Tibial nerve (tissue), 4 donors: ENCODE data around the gene MEGF10. TPM values are rescaled to one million over a fixed set of nuclear protein-coding genes. Genes with fewer than 3 reads are reported as not detected.

ENCODE experiments used
- DNase-seq, 2 donors: peaks; one replicate each; pipeline ENCODE4 v3.0.0-alpha.2; 2019; ENCODE audit warnings: low spot score in 2 of 2
- H3K27ac ChIP-seq, 4 donors: fragments of 200-600 bp; sonication (generic) in 3 of 4; one replicate each; pipeline ENCODE4 v1.5.1; 2017 to 2019; ENCODE audit warnings: mild to moderate bottlenecking in 1 of 4
- H3K27me3 ChIP-seq, 2 donors: fragments of 200-600 bp; sonication (generic) in 1 of 2; one replicate each; pipeline versions ENCODE4 v1.5.1 to v1.6.0; 2017 to 2019
- H3K36me3 ChIP-seq, 3 donors: fragments of 200-600 bp; sonication (generic); one replicate each; pipeline ENCODE4 v1.5.1; 2018 to 2019
- H3K4me1 ChIP-seq, 4 donors: fragments of 200-600 bp; sonication (generic) in 3 of 4; one replicate each; pipeline ENCODE4 v1.5.1; 2017 to 2019
- H3K4me3 ChIP-seq, 4 donors: fragments of 200-600 bp; sonication (generic) in 3 of 4; one replicate each; pipeline ENCODE4 v1.5.1; 2017 to 2019; ENCODE audit warnings: mild to moderate bottlenecking in 1 of 4, moderate library complexity in 1 of 4
- H3K9me3 ChIP-seq, 4 donors: fragments of 200-600 bp; sonication (generic) in 3 of 4; one replicate each; pipeline ENCODE4 v1.5.1; 2017 to 2019
- EP300 ChIP-seq, 2 donors: sonication (generic); formaldehyde crosslinking; IDR thresholded peaks; one replicate each; pipeline ENCODE4 v1.6.1; 2017; ENCODE audit warnings: antibody characterized with exemption in 2 of 2, mild to moderate bottlenecking in 1 of 2
- POLR2A ChIP-seq, 2 donors: fragments of 450-650 bp; IDR thresholded peaks; one replicate each; pipeline ENCODE4 v1.6.1; 2017; ENCODE audit warnings: antibody characterized with exemption in 2 of 2, mild to moderate bottlenecking in 2 of 2, moderate library complexity in 2 of 2
- WGBS, 2 donors: methylation state at CpG; one replicate each; pipeline ENCODE4 v1.1.5; 2018; 5-methylcytosine and 5-hydroxymethylcytosine counted together
- total RNA-seq, 4 donors: library from RNA; depleted of rRNA; stranded (reverse); fragments of >200 nt; gene quantifications; one replicate each; pipeline ENCODE4 v1.1.0, GENCODE V29; 2016
- TF ChIP-seq, protein P1 (sequence below), 5 experiments: fragments of 200-600 bp in 3 of 5; fragments of 450-650 bp in 2 of 5; sonication (generic) in 3 of 5; IDR thresholded peaks; one replicate each; pipeline ENCODE4 v1.5.1; 2016 to 2019; ENCODE audit warnings: antibody characterized with exemption in 5 of 5, mild to moderate bottlenecking in 3 of 5, moderate library complexity in 2 of 5

MEGF10 gene
- total RNA-seq, 4 donors from 2014 or later = 0.30 to 3.3 (median 1.3) TPM

- no peaks in the 10 kb centered on the region for H3K4me1 ChIP-seq
- H3K36me3 ChIP-seq = no peaks in the 10 kb centered on the region
- no peak for DNase-seq
- no peaks in the 10 kb centered on the region for H3K9me3 ChIP-seq
- H3K27me3 ChIP-seq = no peaks in the 10 kb centered on the region
- 87 to 93% methylated on average over 4 of the region's 4 CpGs for WGBS, 2 donors
- no peak overlapping the region for H3K4me3 ChIP-seq
- TF ChIP-seq POLR2A (IDR thresholded peaks at IDR 0.05) (no peak), EP300 (IDR thresholded peaks at IDR 0.05) (no peak)
- TF ChIP-seq, protein P1, sequence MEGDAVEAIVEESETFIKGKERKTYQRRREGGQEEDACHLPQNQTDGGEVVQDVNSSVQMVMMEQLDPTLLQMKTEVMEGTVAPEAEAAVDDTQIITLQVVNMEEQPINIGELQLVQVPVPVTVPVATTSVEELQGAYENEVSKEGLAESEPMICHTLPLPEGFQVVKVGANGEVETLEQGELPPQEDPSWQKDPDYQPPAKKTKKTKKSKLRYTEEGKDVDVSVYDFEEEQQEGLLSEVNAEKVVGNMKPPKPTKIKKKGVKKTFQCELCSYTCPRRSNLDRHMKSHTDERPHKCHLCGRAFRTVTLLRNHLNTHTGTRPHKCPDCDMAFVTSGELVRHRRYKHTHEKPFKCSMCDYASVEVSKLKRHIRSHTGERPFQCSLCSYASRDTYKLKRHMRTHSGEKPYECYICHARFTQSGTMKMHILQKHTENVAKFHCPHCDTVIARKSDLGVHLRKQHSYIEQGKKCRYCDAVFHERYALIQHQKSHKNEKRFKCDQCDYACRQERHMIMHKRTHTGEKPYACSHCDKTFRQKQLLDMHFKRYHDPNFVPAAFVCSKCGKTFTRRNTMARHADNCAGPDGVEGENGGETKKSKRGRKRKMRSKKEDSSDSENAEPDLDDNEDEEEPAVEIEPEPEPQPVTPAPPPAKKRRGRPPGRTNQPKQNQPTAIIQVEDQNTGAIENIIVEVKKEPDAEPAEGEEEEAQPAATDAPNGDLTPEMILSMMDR (IDR thresholded peaks at IDR 0.05) = no peak
- no peak overlapping the region for H3K27ac ChIP-seq
Measured at GRCh38 chr5:127281609-127282008, 9.0 kb upstream of the MEGF10 start.

DNA sequence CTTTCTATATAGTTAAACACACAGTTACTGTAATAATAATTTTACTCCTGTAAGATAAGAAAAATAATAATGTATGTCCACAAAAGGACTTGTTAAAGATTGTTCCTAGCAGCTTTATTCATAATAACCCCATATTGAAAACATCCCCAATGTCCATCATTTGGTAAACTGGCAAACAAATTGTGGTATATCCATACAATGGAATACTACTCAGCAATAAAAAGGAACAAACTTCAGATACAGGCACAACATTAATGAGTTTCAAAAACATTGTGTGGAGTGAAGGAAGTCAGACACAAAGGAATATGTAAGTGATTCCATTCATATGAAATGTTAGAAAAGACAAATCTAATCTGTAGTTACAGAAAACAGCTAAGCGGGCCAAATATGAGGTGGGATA lies 1.9 kb upstream of the MEGF10 start:
- 98 to 100% methylated on average over 1 of the region's 1 CpG for WGBS, 2 donors
- Histone ChIP-seq H3K36me3 (no peaks in the 10 kb centered on the region), H3K9me3 (peaks cover 0 to 6% (median 0%) of the 10 kb centered on the region in 4 donors), H3K27me3 (peaks cover 0 to 12% of the 10 kb centered on the region in 2 donors), H3K27ac (no peak overlapping the region), H3K4me1 (peaks cover 0 to 19% (median 0%) of the 10 kb centered on the region in 4 donors), H3K4me3 (no peak overlapping the region)
- no peak for DNase-seq
- no peak for TF ChIP-seq EP300 (IDR thresholded peaks at IDR 0.05)
- TF ChIP-seq POLR2A (IDR thresholded peaks at IDR 0.05) = no peak
- TF ChIP-seq, protein P1 (IDR thresholded peaks at IDR 0.05) = no peak

DNA sequence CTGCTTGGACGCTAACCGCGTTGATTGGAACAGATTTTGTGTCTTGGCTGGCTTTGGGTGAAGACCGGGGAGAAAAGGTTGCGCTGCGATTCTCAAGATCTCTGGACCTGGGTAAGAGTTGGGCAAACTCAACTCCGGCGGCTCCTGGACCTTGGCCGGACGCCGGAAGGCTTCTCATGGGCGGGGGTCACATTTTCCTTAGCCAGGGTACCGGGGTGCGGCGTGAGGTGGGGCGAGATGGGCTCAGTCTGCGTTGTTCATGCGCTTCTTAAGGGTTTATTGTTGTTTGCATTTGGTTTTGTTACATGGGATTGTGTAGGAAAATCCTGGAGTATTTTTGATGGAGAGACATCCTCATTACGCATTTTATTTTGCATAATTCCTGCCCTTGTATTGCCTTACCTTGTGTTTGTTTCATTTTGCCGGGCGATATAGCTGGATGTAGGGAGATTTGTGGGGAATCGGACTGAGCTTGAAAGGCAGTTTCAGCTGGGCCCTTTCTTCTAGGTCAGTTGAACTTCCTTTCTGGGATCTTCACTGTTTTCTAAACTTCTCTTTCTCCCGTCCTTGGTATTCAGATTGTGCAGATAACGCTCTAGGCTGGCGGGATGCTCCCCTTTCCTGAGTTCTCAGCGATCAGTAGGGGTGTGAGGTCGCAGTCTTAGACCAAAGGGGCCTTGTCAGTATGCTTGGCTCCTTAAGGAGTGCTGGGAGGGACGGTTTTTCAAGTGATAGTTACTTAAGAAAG lies 524 bp downstream of the MEGF10 start:
- Histone ChIP-seq H3K27ac (peak overlapping the region in 1 of 4 donors; percentile 56), H3K9me3 (peaks cover 0 to 6% (median 0%) of the 10 kb centered on the region in 4 donors), H3K4me1 (peaks cover 0 to 19% (median 0%) of the 10 kb centered on the region in 4 donors), H3K27me3 (peaks cover 0 to 12% of the 10 kb centered on the region in 2 donors), H3K36me3 (no peaks in the 10 kb centered on the region), H3K4me3 (peak overlapping the region; percentile 35 to 56 (median 38))
- WGBS, 2 donors = 15 to 20% methylated on average over 28 of the region's 28 CpGs
- no peak for DNase-seq
- TF ChIP-seq, protein P1 (IDR thresholded peaks at IDR 0.05) = no peak
- TF ChIP-seq EP300 (IDR thresholded peaks at IDR 0.05) = no peak
- TF ChIP-seq POLR2A (IDR thresholded peaks at IDR 0.05) = no peak

DNA sequence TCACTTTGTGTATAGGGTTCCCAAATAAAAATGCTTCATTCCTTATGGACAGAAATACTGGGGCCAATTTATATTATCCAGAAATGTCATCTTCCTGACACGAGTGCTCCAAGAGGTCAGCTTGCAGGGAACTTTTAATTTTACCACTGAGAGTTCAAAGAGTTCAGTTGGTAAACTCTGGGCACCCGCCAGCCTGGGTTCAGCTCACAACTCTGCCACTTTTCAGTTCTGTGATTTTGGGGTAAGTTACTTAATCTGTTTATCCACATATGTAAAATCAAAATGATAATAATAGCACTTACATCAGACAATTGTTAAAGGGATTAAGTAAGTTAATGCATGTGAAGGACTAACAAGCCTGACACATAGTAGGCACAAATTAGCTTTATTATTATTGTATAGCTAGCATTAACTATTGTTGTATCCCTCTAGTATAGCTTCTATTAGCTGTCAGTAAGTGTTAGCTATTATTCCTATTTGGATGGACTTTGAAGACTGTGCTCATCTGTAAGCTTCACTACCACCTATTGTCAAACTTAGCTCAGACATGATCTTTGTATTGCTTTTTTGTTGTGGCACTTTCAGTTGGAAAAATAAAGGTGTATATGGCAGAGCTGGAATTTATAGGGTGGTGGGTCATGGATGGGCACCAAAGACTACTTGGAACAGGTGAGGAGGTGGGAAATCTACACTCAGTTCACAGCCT lies 1.6 kb downstream of the MEGF10 start:
- peaks cover 0 to 12% of the 10 kb centered on the region in 2 donors for H3K27me3 ChIP-seq
- peaks cover 0 to 6% (median 0%) of the 10 kb centered on the region in 4 donors for H3K9me3 ChIP-seq
- peaks cover 0 to 19% (median 0%) of the 10 kb centered on the region in 4 donors for H3K4me1 ChIP-seq
- no peak for DNase-seq
- no peak overlapping the region for H3K27ac ChIP-seq
- H3K4me3 ChIP-seq = no peak overlapping the region
- TF ChIP-seq, protein P1 (IDR thresholded peaks at IDR 0.05) = no peak
- TF ChIP-seq EP300 (IDR thresholded peaks at IDR 0.05) (no peak), POLR2A (IDR thresholded peaks at IDR 0.05) (no peak)
- WGBS, 2 donors = 72 to 77% methylated on average over 2 of the region's 2 CpGs
- no peaks in the 10 kb centered on the region for H3K36me3 ChIP-seq

DNA sequence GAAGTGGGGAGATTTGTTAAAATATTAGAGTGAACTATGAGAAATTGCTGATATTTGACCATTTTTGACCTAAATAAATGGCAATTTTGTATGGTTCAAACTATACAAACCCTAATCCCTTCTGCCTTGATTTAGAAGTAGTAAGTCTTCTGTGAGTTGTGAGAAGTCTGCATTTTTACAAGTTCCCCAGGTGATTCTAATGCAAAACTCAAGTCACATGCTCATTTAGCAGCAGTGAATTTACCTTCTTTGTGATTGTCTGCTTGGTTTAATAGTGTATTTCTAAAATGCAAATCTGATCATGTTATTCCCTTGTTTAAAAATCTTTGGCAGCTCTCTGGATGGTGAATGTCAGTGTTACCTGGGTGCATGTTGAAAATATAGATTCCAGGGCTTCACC lies 2.8 kb downstream of the MEGF10 start:
- Histone ChIP-seq H3K36me3 (no peaks in the 10 kb centered on the region), H3K27me3 (peaks cover 0 to 12% of the 10 kb centered on the region in 2 donors), H3K27ac (no peak overlapping the region), H3K4me3 (no peak overlapping the region), H3K4me1 (peaks cover 0 to 21% (median 0%) of the 10 kb centered on the region in 4 donors), H3K9me3 (peaks cover 0 to 6% (median 0%) of the 10 kb centered on the region in 4 donors)
- no peak for DNase-seq
- TF ChIP-seq, protein P1 (IDR thresholded peaks at IDR 0.05) = no peak
- TF ChIP-seq POLR2A (IDR thresholded peaks at IDR 0.05) (no peak), EP300 (IDR thresholded peaks at IDR 0.05) (no peak)
